NCI-H2107 treated with DMSO at 0.1 percent for 48 hours (cell line): ENCODE data around the gene E2F1.
A peak's percentile ranks its signal among the peaks of the same experiment; 100 is the strongest.
"Not testable (repeated sequence)": the region's sequence is repeated elsewhere in the genome, so short reads cannot be mapped to it uniquely, and the experiment has no call there.

ENCODE experiments used
- DNase-seq: peaks from one replicate; lab custom pipeline; 2025; ENCODE audit not compliant: unreplicated experiment; lab: John Stamatoyannopoulos, UW

E2F1 gene

DNA sequence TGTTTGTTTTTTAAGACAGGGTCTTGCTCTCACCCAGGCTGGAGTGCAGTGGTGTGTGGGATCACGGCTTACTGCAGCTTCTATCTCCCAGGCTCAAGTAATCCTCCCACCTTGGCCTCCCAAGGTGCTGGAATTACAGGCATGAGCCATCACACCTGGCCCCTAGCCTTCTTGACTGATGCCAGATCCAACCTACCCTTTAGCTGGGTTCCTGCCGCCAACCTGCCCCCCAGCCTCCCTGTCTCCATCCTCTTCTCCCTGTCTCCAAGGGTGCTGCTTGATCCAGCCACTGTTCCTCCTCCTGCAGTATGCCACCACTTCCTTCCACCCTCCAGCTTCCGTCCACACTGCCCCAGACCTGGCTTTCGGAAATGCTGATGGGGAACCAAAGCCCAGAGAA, 27.3 kb downstream of the E2F1 start:
- no peak for DNase-seq

GRCh38 chr20:33658510-33658909, 27.7 kb downstream of the E2F1 start:
- DNase-seq = no peak

GRCh38 chr20:33657704-33658095, 28.5 kb downstream of the E2F1 start:
- no peak for DNase-seq

- DNase-seq = no peak
Measured at GRCh38 chr20:33656783-33657703, 29.1 kb downstream of the E2F1 start.

DNA sequence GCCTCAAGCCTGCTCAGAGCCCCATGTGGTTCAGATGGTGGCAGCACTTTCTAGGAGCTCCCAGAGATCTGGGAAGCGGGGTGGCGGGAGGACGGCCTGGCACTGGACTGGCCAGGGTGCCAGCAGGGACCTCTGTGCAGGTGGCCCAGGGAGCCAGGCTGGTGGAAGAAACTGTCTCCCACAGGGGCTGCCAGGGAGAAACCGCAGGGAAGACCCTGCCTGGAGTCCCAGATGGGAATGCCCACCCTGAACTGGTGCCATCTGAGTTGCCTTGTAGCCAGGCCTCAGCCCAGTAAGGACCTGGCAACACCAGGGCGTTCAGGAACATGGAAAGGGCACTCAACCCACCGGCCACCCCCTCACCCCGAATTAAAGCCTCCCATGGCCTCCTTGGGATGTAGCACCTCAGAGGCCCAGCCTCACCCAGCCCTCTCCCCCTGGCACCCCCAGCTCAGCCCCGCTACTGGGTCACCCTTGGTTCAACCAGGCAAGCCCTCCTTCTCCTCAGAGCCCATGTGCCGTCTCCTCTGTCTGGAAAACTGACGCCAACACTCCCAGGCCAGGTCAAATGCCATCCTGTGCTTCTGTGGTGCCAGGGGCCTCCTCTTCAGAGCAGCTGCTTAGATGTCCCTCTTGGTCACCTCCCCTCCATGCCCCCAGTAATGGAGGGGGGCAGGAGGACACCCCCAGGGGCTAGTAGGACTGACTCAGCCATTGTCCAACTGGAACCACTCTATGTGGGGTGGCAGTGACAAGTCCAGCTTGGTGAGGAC, 30.0 kb downstream of the E2F1 start:
- DNase-seq = no peak

DNA sequence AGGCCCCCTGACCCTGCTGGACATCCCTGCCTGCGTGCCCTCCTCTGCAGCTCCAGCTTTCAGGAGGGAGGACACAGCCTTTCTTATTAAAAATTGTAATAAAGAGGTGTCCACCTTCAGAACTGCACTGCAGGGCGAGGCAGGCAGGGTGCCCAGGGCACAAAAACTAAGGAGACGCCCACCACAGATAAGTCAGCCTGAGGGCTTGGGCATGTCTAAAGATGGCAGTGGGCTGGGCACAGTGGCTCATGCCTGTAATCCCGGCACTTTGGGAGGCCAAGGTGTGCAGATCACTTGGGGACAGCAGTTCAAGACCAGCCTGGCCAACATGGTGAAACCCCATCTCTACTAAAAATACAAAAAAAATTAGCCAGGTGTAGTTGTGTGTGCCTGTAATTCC, 31.0 kb downstream of the E2F1 start:
- DNase-seq = no peak

DNA sequence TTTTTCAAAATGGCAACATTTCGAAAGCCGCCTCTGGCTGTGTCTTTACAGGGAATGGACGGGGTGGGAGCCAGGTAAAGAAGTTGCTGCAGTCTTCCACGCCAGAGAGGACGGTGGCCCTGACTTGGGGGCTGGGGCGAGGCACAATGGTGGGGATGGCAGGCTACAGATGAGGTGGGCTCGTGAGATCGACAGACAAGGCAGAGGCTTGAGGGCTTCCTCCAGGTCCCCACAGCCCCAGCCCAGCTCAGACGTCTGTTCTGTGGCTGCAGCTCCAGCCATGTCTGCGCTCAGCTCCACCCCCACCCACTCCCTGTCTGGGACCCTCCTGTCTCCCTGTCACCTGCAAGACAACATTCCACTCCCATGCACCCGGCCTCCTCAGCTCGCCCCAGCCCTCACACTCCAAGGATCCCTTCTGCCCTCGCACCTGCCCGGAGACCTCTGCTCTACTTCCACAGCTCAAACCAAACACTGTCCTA, 31.5 kb downstream of the E2F1 start:
- DNase-seq = no peak

- peak; percentile 90 for DNase-seq
Measured at GRCh38 chr20:33653900-33654596, 32.1 kb downstream of the E2F1 start.

GRCh38 chr20:33653218-33653899, 32.8 kb downstream of the E2F1 start:
- peak; percentile 62 for DNase-seq

DNA sequence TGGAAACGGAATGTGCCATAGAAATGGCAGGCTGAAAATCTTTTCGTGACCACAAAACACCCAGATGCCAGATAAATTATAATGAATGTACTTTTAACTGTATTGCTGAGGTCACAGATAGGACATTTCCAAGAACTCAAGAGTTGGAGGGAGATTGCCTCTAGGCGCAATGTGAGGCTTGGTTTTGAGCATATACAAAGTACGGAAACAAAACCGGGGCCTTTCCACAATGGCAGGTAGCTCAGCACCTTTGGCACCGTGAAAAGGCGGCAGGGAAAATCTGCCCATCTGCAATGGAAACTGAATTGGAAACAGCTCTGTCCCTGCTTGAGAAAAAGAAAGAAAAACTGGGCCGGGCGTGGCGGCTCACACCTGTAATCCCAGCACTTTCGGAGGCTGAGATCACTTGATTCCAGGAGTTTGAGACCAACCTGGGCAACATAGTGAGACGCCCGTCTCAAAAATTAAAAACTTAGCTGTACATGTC, 34.6 kb downstream of the E2F1 start:
- no peak for DNase-seq

DNA sequence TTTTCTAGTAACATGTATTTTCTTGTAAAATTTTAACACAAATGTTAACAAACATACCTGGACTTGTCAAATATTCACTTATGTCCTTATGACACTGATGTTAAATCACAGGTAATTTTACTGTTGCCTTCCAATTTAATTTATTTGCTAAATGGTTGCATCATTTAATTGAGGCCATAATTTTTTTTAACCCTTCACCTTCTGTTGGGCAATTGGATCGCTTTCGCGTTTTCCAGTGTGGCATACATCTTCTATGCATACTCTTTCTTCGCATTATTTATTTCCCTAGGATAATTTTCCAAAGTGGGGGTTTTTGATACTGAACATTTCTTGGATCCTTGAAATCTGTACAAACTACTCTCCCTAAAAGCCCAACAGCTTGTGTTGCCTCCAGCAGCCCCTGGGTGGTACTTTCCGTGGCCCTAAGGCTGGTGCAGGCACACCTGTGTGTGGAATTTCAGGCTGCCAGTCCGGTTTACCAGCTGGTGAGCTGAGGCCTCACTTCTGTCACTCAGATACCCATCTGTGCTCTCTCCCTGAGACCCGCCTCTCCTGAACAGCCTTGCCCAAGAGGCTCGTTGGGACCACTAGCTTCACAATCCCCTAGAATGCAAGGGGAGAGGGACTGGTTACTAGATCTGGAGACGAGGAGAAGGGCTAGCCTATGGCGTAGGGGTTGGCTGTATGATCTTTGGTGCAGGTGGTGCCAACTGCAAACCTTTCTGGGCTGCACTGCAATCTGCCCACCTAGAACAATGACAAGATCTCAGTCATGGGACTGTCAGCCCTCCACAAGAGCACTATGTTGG, 35.2 kb downstream of the E2F1 start:
- no peak for DNase-seq

DNA sequence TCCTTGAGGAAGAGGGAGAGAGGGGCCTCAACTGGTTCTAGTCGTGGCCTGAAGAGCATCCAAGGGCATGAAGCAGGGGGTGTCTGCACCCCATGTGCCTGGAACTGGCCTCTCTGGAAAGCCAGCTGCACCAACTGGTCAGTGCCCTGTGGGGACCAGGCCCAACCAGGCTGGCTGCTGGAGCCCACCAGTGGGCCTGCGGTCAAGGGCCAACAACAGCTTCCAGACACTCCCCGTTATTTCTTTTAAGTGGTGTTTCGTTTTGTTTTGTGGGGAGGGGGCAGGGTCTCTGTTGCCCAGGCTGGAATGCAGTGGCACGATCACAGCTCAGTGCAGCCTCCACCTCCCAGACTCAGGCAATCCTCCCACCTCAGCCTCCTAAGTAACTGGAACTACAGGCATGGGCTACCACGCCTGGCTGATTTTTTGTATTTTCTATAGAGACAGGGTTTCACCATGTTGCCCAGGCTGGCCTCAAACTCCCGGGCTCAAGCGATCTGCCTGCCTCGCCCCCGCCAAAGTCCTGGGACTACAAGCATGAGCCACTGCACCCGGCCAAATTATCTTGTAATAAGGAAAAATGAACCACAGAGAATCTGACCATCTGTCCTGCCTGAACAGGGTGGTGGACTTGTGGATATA, 36.0 kb downstream of the E2F1 start:
- DNase-seq = no peak

GRCh38 chr20:33649201-33649681, 36.9 kb downstream of the E2F1 start:
- DNase-seq = no peak

GRCh38 chr20:33648396-33649004, 37.7 kb downstream of the E2F1 start:
- DNase-seq = no peak

- DNase-seq = no peak
Measured at GRCh38 chr20:33647603-33648395, 38.4 kb downstream of the E2F1 start.

DNA sequence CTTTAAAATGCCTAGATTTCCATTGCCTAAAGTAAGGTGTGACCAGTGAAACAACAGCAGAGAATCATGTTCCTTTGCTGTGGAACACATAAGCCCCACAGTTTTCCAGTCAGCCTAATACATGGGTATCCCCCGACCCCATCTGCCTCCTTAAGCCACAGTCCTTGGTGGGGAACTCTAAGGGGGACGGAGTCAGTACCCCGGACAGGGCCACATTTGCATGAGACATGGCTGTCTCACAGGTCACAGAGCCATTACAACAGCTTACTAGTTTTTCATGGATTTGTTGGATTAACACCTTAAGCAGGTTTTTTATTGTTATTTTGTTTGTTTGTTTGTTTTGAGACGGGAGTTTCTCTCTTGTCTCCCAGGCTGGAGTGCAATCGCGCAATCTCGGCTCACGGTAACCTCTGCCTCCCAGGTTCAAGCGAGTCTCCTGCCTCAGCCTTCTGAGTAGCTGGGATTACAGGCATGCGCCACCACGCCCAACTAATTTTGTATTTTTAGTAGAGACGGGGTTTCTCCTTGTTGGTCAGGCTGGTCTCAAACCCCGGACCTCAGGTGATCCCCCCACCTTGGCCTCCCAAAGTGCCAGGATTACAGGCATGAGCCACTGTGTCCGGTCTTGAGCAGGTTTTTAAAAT, 39.1 kb downstream of the E2F1 start:
- not testable (repeated sequence) for DNase-seq

- DNase-seq = no peak
Measured at GRCh38 chr20:33646191-33646590, 40.0 kb downstream of the E2F1 start.
